Chondrocyte (in vitro differentiated cells): ENCODE data around the gene WBP2NL. TPM values are rescaled to one million over a fixed set of nuclear protein-coding genes. Genes with fewer than 3 reads are reported as not detected.

Experiments
- DNase-seq: peaks from one replicate; pipeline ENCODE4 v3.0.0; 2021; ENCODE audit warnings: mixed read lengths, low spot score
- H3K27ac Mint-ChIP-seq: one replicate; pipeline ENCODE4 v1.8.0; 2021; ENCODE audit warnings: mild to moderate bottlenecking, moderate library complexity, mixed read lengths; ENCODE audit not compliant: unreplicated experiment
- H3K27me3 Mint-ChIP-seq: 2 replicates; pipeline ENCODE4 v1.8.0; 2021; ENCODE audit warnings: low read depth, mixed read lengths
- H3K36me3 Mint-ChIP-seq: 2 replicates; pipeline ENCODE4 v1.8.0; 2021; ENCODE audit warnings: low read depth, mixed read lengths
- H3K4me1 Mint-ChIP-seq: 2 replicates; pipeline ENCODE4 v1.8.0; 2021; ENCODE audit warnings: low read depth, mild to moderate bottlenecking, mixed read lengths
- H3K4me3 Mint-ChIP-seq: one replicate; pipeline ENCODE4 v1.8.0; 2021; ENCODE audit warnings: mild to moderate bottlenecking, moderate library complexity, mixed read lengths; ENCODE audit not compliant: unreplicated experiment
- H3K9me3 Mint-ChIP-seq: 2 replicates; pipeline ENCODE4 v1.8.0; 2021; ENCODE audit warnings: low read depth, mixed read lengths
- total RNA-seq: library from RNA; stranded (reverse); gene quantifications from 3 replicates; pipeline ENCODE4 v1.2.1, GENCODE V29; 2021
- TF ChIP-seq, protein P1 (sequence below): fragments of 200-600 bp; sonication (generic); IDR thresholded peaks from 2 replicates; pipeline ENCODE4 v1.5.0; 2021; ENCODE audit warnings: antibody characterized with exemption, mild to moderate bottlenecking, moderate library complexity

WBP2NL gene
- total RNA-seq, 1 donor from 2014 or later, result not detected

GRCh38 chr22:42072606-42073330 is 74.2 kb downstream of the WBP2NL start:
- Mint-ChIP-seq H3K36me3 (no peaks in the 10 kb centered on the region), H3K27me3 (no peaks in the 10 kb centered on the region), H3K9me3 (no peaks in the 10 kb centered on the region), H3K4me3 (no peak overlapping the region), H3K27ac (no peak overlapping the region), H3K4me1 (peaks cover 19% of the 10 kb centered on the region)
- TF ChIP-seq, protein P1, sequence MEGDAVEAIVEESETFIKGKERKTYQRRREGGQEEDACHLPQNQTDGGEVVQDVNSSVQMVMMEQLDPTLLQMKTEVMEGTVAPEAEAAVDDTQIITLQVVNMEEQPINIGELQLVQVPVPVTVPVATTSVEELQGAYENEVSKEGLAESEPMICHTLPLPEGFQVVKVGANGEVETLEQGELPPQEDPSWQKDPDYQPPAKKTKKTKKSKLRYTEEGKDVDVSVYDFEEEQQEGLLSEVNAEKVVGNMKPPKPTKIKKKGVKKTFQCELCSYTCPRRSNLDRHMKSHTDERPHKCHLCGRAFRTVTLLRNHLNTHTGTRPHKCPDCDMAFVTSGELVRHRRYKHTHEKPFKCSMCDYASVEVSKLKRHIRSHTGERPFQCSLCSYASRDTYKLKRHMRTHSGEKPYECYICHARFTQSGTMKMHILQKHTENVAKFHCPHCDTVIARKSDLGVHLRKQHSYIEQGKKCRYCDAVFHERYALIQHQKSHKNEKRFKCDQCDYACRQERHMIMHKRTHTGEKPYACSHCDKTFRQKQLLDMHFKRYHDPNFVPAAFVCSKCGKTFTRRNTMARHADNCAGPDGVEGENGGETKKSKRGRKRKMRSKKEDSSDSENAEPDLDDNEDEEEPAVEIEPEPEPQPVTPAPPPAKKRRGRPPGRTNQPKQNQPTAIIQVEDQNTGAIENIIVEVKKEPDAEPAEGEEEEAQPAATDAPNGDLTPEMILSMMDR, result no peak
- no peak for DNase-seq

DNA sequence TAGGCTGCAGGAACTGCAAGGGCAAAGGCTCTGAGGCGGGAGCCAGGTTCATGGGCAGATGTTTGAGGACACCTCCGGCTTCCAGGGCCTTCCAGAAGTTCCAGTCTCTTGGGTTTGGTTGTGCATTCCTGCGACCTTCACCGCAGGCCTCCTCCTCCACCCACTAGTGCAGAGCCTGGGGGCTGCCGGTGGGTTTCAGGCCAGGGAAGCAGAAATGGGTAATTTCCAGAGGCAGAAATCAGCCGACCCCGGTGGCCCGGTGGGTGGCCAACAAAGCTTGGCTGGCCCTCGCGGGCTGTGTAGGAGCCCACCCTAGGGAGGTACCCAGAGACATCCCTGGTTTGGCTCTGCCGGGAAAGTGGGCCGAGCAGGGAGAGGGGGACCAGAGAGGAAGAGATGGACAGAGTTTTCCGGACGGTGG is 75.0 kb downstream of the WBP2NL start:
- peaks cover 19% of the 10 kb centered on the region for H3K4me1 Mint-ChIP-seq
- TF ChIP-seq, protein P1, result no peak
- H3K4me3 Mint-ChIP-seq, result peak overlapping the region; percentile 10
- DNase-seq, result no peak
- H3K27me3 Mint-ChIP-seq, result no peaks in the 10 kb centered on the region
- H3K36me3 Mint-ChIP-seq, result no peaks in the 10 kb centered on the region
- no peaks in the 10 kb centered on the region for H3K9me3 Mint-ChIP-seq
- H3K27ac Mint-ChIP-seq, result no peak overlapping the region

- DNase-seq, result no peak
- Mint-ChIP-seq H3K4me3 (peak within 1 kb of the TSS; percentile 10), H3K27me3 (no peaks in the 10 kb centered on the region), H3K36me3 (no peaks in the 10 kb centered on the region), H3K4me1 (peaks cover 25% of the 10 kb centered on the region), H3K27ac (no peak within 1 kb of the TSS), H3K9me3 (no peaks in the 10 kb centered on the region)
- TF ChIP-seq, protein P1, result peak; percentile 34
Observed at GRCh38 chr22:42074132-42074811, 75.7 kb downstream of the WBP2NL start, which contains the start of gene PHETA2. Gene PHETA2, plus strand, starts transcription at chr22:42074248. Its CDS starts 3,046 bp downstream, at chr22:42077294.

DNA sequence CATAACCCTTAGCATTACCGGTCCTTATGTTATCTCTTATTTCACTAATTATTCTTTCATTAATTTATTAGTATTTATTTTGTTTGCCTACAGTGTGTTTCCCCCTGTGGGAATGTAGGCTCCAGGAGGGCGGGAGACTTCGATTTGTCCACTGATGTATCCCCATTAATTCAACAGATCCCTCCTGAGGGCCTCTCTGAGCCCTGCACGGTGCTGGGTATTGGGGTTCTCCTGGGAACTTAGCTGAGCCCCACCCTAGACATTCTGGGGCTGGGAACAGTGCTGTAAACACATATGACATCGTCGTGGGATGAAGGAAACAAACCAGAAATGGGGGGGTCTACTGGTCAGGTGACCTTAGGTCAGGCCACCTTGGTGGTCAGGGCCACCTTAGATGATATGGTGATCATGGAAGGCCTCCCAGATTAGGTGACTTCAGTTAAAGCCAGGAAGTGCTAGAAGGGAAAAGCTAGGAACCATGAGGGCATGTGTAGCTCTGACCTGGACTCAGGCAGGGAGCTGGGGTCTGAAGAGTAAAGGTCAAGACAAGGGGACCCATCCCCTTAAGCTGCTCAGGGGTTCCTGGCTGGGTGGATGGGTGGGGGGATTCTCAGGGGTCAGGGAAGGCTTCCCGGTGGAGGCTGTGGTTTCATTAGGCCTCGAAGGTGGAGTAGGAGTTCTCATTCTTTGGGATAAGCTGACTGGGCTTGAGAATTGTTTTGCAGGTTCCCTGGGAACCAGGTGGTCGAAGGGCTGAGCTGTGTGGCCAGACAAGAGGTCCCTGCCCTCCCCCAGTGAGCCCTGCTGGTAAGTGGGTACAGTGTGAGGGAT is 76.5 kb downstream of the WBP2NL start:
- peak; percentile 25 for DNase-seq
- no peak overlapping the region for H3K4me3 Mint-ChIP-seq
- H3K36me3 Mint-ChIP-seq, result no peaks in the 10 kb centered on the region
- no peaks in the 10 kb centered on the region for H3K27me3 Mint-ChIP-seq
- H3K4me1 Mint-ChIP-seq, result peaks cover 22% of the 10 kb centered on the region
- H3K9me3 Mint-ChIP-seq, result no peaks in the 10 kb centered on the region
- no peak overlapping the region for H3K27ac Mint-ChIP-seq
- TF ChIP-seq, protein P1, result no peak
